ENCODE measurements around the gene CCL4. TPM values are rescaled to one million over a fixed set of nuclear protein-coding genes. Genes with fewer than 3 reads are reported as not detected.

CCL4 gene
- total RNA-seq, 1 donor, result 0.36 TPM

GRCh38 chr17:36068524-36068923, 35.1 kb upstream of the CCL4 start:
- no peak overlapping the region for H3K4me3 ChIP-seq (ENCODE audit: insufficient read depth, low read length)
- no peaks in the 10 kb centered on the region for H3K36me3 ChIP-seq (ENCODE audit: insufficient read depth, low read length)
- no peak overlapping the region for H2AFZ ChIP-seq (ENCODE audit: low read length)
- no peak for DNase-seq (ENCODE audit: insufficient read length, low spot score, missing footprints)
- TF ChIP-seq CTCF (IDR thresholded peaks at IDR 0.05; ENCODE audit: extremely low read depth, low read depth, low read length), result no peak
- H3K27ac ChIP-seq (ENCODE audit: low read depth, low read length), result no peak overlapping the region
- no peaks in the 10 kb centered on the region for H3K9me3 ChIP-seq (ENCODE audit: low read depth, low read length)
- H4K20me1 ChIP-seq (ENCODE audit: insufficient read depth, low read length), result no peaks in the 10 kb centered on the region
- no peak overlapping the region for H3K4me2 ChIP-seq (ENCODE audit: insufficient read depth, low read length)
- peaks cover 3% of the 10 kb centered on the region for H3K27me3 ChIP-seq (ENCODE audit: insufficient read depth, low read length)
- H3K4me1 ChIP-seq (ENCODE audit: insufficient read depth, low read length), result no peaks in the 10 kb centered on the region
- no peaks in the 10 kb centered on the region for H3K79me2 ChIP-seq (ENCODE audit: insufficient read depth, low read length)

- Histone ChIP-seq H3K9me3 (ENCODE audit: low read depth, low read length) (no peaks in the 10 kb centered on the region), H3K79me2 (ENCODE audit: insufficient read depth, low read length) (no peaks in the 10 kb centered on the region), H2AFZ (ENCODE audit: low read length) (no peak overlapping the region), H3K4me2 (ENCODE audit: insufficient read depth, low read length) (no peak overlapping the region), H3K36me3 (ENCODE audit: insufficient read depth, low read length) (no peaks in the 10 kb centered on the region), H3K4me3 (ENCODE audit: insufficient read depth, low read length) (no peak overlapping the region), H3K4me1 (ENCODE audit: insufficient read depth, low read length) (no peaks in the 10 kb centered on the region), H4K20me1 (ENCODE audit: insufficient read depth, low read length) (no peaks in the 10 kb centered on the region), H3K27me3 (ENCODE audit: insufficient read depth, low read length) (peaks cover 3% of the 10 kb centered on the region), H3K27ac (ENCODE audit: low read depth, low read length) (no peak overlapping the region)
- no peak for TF ChIP-seq CTCF (IDR thresholded peaks at IDR 0.05; ENCODE audit: extremely low read depth, low read depth, low read length)
- no peak for DNase-seq (ENCODE audit: insufficient read length, low spot score, missing footprints)
Measured at GRCh38 chr17:36069136-36069535, 34.5 kb upstream of the CCL4 start.

- no peaks in the 10 kb centered on the region for H4K20me1 ChIP-seq (ENCODE audit: insufficient read depth, low read length)
- H3K36me3 ChIP-seq (ENCODE audit: insufficient read depth, low read length), result no peaks in the 10 kb centered on the region
- no peaks in the 10 kb centered on the region for H3K4me1 ChIP-seq (ENCODE audit: insufficient read depth, low read length)
- H3K4me3 ChIP-seq (ENCODE audit: insufficient read depth, low read length), result no peak overlapping the region
- TF ChIP-seq CTCF (IDR thresholded peaks at IDR 0.05; ENCODE audit: extremely low read depth, low read depth, low read length), result no peak
- H3K9me3 ChIP-seq (ENCODE audit: low read depth, low read length), result no peaks in the 10 kb centered on the region
- H3K27ac ChIP-seq (ENCODE audit: low read depth, low read length), result no peak overlapping the region
- DNase-seq (ENCODE audit: insufficient read length, low spot score, missing footprints), result no peak
- no peaks in the 10 kb centered on the region for H3K79me2 ChIP-seq (ENCODE audit: insufficient read depth, low read length)
- peaks cover 3% of the 10 kb centered on the region for H3K27me3 ChIP-seq (ENCODE audit: insufficient read depth, low read length)
- no peak overlapping the region for H3K4me2 ChIP-seq (ENCODE audit: insufficient read depth, low read length)
- no peak overlapping the region for H2AFZ ChIP-seq (ENCODE audit: low read length)
Measured at GRCh38 chr17:36070427-36070826, 33.2 kb upstream of the CCL4 start.

- Histone ChIP-seq H3K4me1 (ENCODE audit: insufficient read depth, low read length) (no peaks in the 10 kb centered on the region), H2AFZ (ENCODE audit: low read length) (no peak overlapping the region), H3K9me3 (ENCODE audit: low read depth, low read length) (no peaks in the 10 kb centered on the region), H3K27ac (ENCODE audit: low read depth, low read length) (no peak overlapping the region), H3K36me3 (ENCODE audit: insufficient read depth, low read length) (no peaks in the 10 kb centered on the region), H4K20me1 (ENCODE audit: insufficient read depth, low read length) (no peaks in the 10 kb centered on the region), H3K27me3 (ENCODE audit: insufficient read depth, low read length) (peaks cover 3% of the 10 kb centered on the region), H3K79me2 (ENCODE audit: insufficient read depth, low read length) (no peaks in the 10 kb centered on the region), H3K4me3 (ENCODE audit: insufficient read depth, low read length) (no peak overlapping the region), H3K4me2 (ENCODE audit: insufficient read depth, low read length) (no peak overlapping the region)
- no peak for DNase-seq (ENCODE audit: insufficient read length, low spot score, missing footprints)
- no peak for TF ChIP-seq CTCF (IDR thresholded peaks at IDR 0.05; ENCODE audit: extremely low read depth, low read depth, low read length)
Measured at GRCh38 chr17:36071751-36072150, 31.9 kb upstream of the CCL4 start.

Measured in osteoblast (primary cell).